HepG2 (cell line): Measurements from ENCODE around the gene RAD54L. TPM values are rescaled to one million over a fixed set of nuclear protein-coding genes. Genes with fewer than 3 reads are reported as not detected.
A peak's percentile ranks its signal among the peaks of the same experiment; 100 is the strongest.

Source experiments
- ATAC-seq: fragments of 200-7000 bp; cut with Tn5 transposase; 3 replicates; pipeline ENCODE4 v1.9.1; 2020; ENCODE audit warnings: mild to moderate bottlenecking, moderate library complexity
- BruUV-seq: library from RNA; stranded (reverse); fragments of 400-500 nt; replicated peaks from 2 replicates; lab custom pipeline; 2021; lab: Mats Ljungman, UMichigan
- CTCF ChIA-PET: fragments of 300-600 bp; formaldehyde crosslinking; extraction: SDS; loops from one replicate; lab custom pipeline; 2021; ENCODE audit warnings: low total read pairs, inconsistent platforms, low intra/inter-chr PET ratio; lab: Yijun Ruan, JAX
- POLR2A ChIA-PET: fragments of 350-600 bp; sonication (Branson Sonifier 250); formaldehyde crosslinking; loops from one replicate; lab custom pipeline; 2020; ENCODE audit warnings: antibody characterized with exemption, inconsistent platforms; lab: Yijun Ruan, JAX
- DNase-seq: peaks from one replicate; pipeline ENCODE4 v3.0.0-alpha.2; 2015; ENCODE audit warnings: low spot score
- FAIRE-seq: peaks from 3 replicates; lab custom pipeline; 2011; peaks lifted over from hg19 to GRCh38; lab: Jason Lieb, UNC
- H2AFZ ChIP-seq: one replicate; pipeline ENCODE4 v1.6.1; 2011; ENCODE audit warnings: low read length, inconsistent platforms
- H3K27ac ChIP-seq: fragments of 300-600 bp; 3 replicates; pipeline ENCODE4 v1.8.0; 2011; ENCODE audit warnings: mixed run types, mild to moderate bottlenecking, mixed read lengths, low read length, inconsistent platforms; ENCODE audit not compliant: insufficient read depth; ENCODE audit errors: extremely low read length
- H3K27me3 ChIP-seq, 2 experiments: fragments of 200-600 bp in 1 of 2; 2 replicates in 1 of 2; 3 replicates in 1 of 2; pipeline versions ENCODE4 v1.6.0 to v1.8.0; 2011; ENCODE audit warnings: low read length in 2 of 2, mild to moderate bottlenecking in 2 of 2, moderate library complexity in 2 of 2, inconsistent platforms in 1 of 2; ENCODE audit not compliant: insufficient read depth in 2 of 2, control insufficient read depth in 1 of 2
- H3K36me3 ChIP-seq, 2 experiments: fragments of 200-600 bp in 1 of 2; replicated peaks in 1 of 2; 2 replicates in 1 of 2; 3 replicates in 1 of 2; pipeline versions ENCODE4 v1.5.1 to v1.8.0; 2011; ENCODE audit warnings: low read length in 2 of 2, inconsistent platforms in 1 of 2; ENCODE audit not compliant: insufficient read depth in 2 of 2, control insufficient read depth in 1 of 2
- H3K4me1 ChIP-seq: 2 replicates; pipeline ENCODE4 v1.5.1; 2012; ENCODE audit warnings: low read length, inconsistent platforms; ENCODE audit not compliant: insufficient read depth
- H3K4me2 ChIP-seq: 2 replicates; pipeline ENCODE4 v1.6.0; 2011; ENCODE audit warnings: low read depth, low read length, inconsistent platforms
- H3K4me3 ChIP-seq, 3 experiments: fragments of 200-600 bp in 1 of 3; sonication (generic), shearing (Covaris generic) in 1 of 3; replicated peaks in 1 of 3; 2 replicates each; pipeline ENCODE4 v1.5.1; 2011 to 2016; ENCODE audit warnings: low read length in 3 of 3, inconsistent platforms in 2 of 3, low read depth in 2 of 3, mild to moderate bottlenecking in 2 of 3, control low read depth in 1 of 3, mixed read lengths in 1 of 3; ENCODE audit not compliant: insufficient read depth in 1 of 3
- H3K79me2 ChIP-seq: one replicate; pipeline ENCODE4 v1.6.1; 2011; ENCODE audit warnings: low read length, inconsistent platforms; ENCODE audit not compliant: insufficient read depth
- H3K9ac ChIP-seq: 2 replicates; pipeline ENCODE4 v1.6.0; 2011; ENCODE audit warnings: mild to moderate bottlenecking, low read depth, low read length, inconsistent platforms; ENCODE audit not compliant: insufficient read depth
- H3K9me3 ChIP-seq: 2 replicates; pipeline ENCODE4 v1.5.1; 2012; ENCODE audit warnings: mild to moderate bottlenecking, low read length
- H4K20me1 ChIP-seq: 2 replicates; pipeline ENCODE4 v1.6.0; 2011; ENCODE audit warnings: inconsistent platforms, mild to moderate bottlenecking, low read length, moderate library complexity; ENCODE audit not compliant: insufficient read depth
- HNF4A ChIP-seq: sonication (generic); formaldehyde crosslinking; IDR thresholded peaks from 2 replicates; pipeline ENCODE4 v1.4.0; 2020; ENCODE audit warnings: missing genetic modification reagents
- LCORL ChIP-seq, 2 experiments: fragments of 450-650 bp in 1 of 2; sonication (generic) in 1 of 2; formaldehyde crosslinking in 1 of 2; IDR thresholded peaks; 2 replicates each; pipeline versions ENCODE4 v1.5.0 to v1.6.1; 2017 to 2020; ENCODE audit warnings: antibody characterized with exemption in 1 of 2, missing genetic modification reagents in 1 of 2
- MYNN ChIP-seq: sonication (generic); formaldehyde crosslinking; IDR thresholded peaks from 2 replicates; pipeline ENCODE4 v1.4.0; 2020; ENCODE audit warnings: mild to moderate bottlenecking, low read depth, missing genetic modification reagents
- SALL1 ChIP-seq: sonication (generic); formaldehyde crosslinking; IDR thresholded peaks from 2 replicates; pipeline ENCODE4 v1.8.0; 2022; ENCODE audit warnings: mild to moderate bottlenecking, missing genetic modification reagents
- ZNF280B ChIP-seq: sonication (generic); formaldehyde crosslinking; IDR thresholded peaks from 2 replicates; pipeline ENCODE4 v1.5.0; 2020; ENCODE audit warnings: missing genetic modification reagents, mild to moderate bottlenecking, borderline replicate concordance
- ZNF343 ChIP-seq: sonication (generic); formaldehyde crosslinking; IDR thresholded peaks from 2 replicates; pipeline ENCODE4 v1.4.0; 2020; ENCODE audit warnings: mild to moderate bottlenecking, missing genetic modification reagents
- WGBS: methylation state at CpG from one replicate; pipeline ENCODE4 v1.1.6; 2017; ENCODE audit warnings: low lambda C conversion rate; 5-methylcytosine and 5-hydroxymethylcytosine counted together
- in situ Hi-C: cut with HindIII; loops from 2 replicates; pipeline ENCODE4 v1.10.0; 2017; ENCODE audit warnings: low pct_unique_long_range_greater_than_20kb; ENCODE audit not compliant: extremely low pct_ligation_motif_present
- intact Hi-C: fragments of 100-400 bp; cut with micrococcal nuclease; formaldehyde crosslinking; loops from one replicate; pipeline ENCODE4 v1.10.0; 2022; ENCODE audit not compliant: unreplicated experiment
- polyA plus RNA-seq, 8 experiments: library from polyadenylated mRNA; depleted of rRNA in 3 of 8; stranded (reverse) in 7 of 8; unstranded in 1 of 8; fragments of >200 nt; fragmentation: Illumina TruSeq in 4 of 8; extraction: Trizol in 4 of 8; gene quantifications; 2 replicates each; pipeline versions ENCODE4 v1.2.1 to v1.2.3, GENCODE V29; 2011 to 2016; ENCODE audit warnings: low read depth in 4 of 8, missing spikeins in 1 of 8, mixed read lengths in 1 of 8; ENCODE audit not compliant: insufficient read depth in 1 of 8
- total RNA-seq, 5 experiments: library from RNA; depleted of rRNA; stranded (reverse); fragments of >200 nt; fragmentation: Illumina TruSeq; extraction: Trizol; gene quantifications; 2 replicates each; pipeline ENCODE4 v1.2.3, GENCODE V29; 2016; ENCODE audit warnings: low read depth in 1 of 5

The RAD54L gene
- total and polyA plus RNA-seq, 2 of the 13 experiments (the other 11 are each of a cell fraction or from before 2014, with no cell fraction given), result 10.2 to 30.0 TPM

- FAIRE-seq (no peak), ATAC-seq (no peak), DNase-seq (no peak)
- Histone ChIP-seq H3K9ac (no peak overlapping the region), H3K36me3 (peaks cover 9 to 33% of the 10 kb centered on the region in 2 experiments), H4K20me1 (peaks cover 36% of the 10 kb centered on the region), H3K4me3 (peak overlapping the region in 1 of 3 experiments; percentile 96; a peak in 1 of 6 replicates), H3K27me3 (peaks cover 0 to 4% of the 10 kb centered on the region in 2 experiments; a peak in 1 of 5 replicates), H3K9me3 (no peaks in the 10 kb centered on the region), H3K4me2 (peak overlapping the region; percentile 54), H3K27ac (no peak overlapping the region), H3K4me1 (peaks cover 33% of the 10 kb centered on the region), H2AFZ (no peak overlapping the region), H3K79me2 (peaks cover 78% of the 10 kb centered on the region)
- ChIA-PET CTCF (no interaction called here), POLR2A (no interaction called here)
- 88% methylated on average over 8 of the region's 8 CpGs for WGBS
- TF ChIP-seq SALL1 (CRISPR knock-in tag) (no peak), ZNF280B (CRISPR knock-in tag) (no peak), HNF4A (CRISPR knock-in tag) (no peak)
- in situ Hi-C loops (no loop called here), intact Hi-C loops (no loop called here)
- BruUV-seq, result no TSS peak
These were observed 58.6 kb downstream of the RAD54L start for GRCh38 chr1:46306159-46306530.

- no peak overlapping the region for H3K4me2 ChIP-seq
- ChIA-PET POLR2A (no interaction called here), CTCF (no interaction called here)
- H4K20me1 ChIP-seq, result peaks cover 34% of the 10 kb centered on the region
- WGBS, result 97% methylated on average over 16 of the region's 16 CpGs
- H3K27ac ChIP-seq, result no peak overlapping the region
- intact Hi-C loops (no loop called here), in situ Hi-C loops (no loop called here)
- no peak overlapping the region for H3K4me3 ChIP-seq
- H3K27me3 ChIP-seq, result no peaks in the 10 kb centered on the region
- peaks cover 33% of the 10 kb centered on the region for H3K4me1 ChIP-seq
- H3K9me3 ChIP-seq, result no peaks in the 10 kb centered on the region
- H2AFZ ChIP-seq, result no peak overlapping the region
- DNase-seq (no peak), ATAC-seq (no peak), FAIRE-seq (no peak)
- BruUV-seq, result TSS peak; percentile 13
- H3K36me3 ChIP-seq, result peaks cover 13 to 55% of the 10 kb centered on the region in 2 experiments
- H3K79me2 ChIP-seq, result peaks cover 49% of the 10 kb centered on the region
- no peak overlapping the region for H3K9ac ChIP-seq
- TF ChIP-seq LCORL (IDR thresholded peaks at IDR 0.05) (no peak), LCORL (CRISPR knock-in tag; IDR thresholded peaks at IDR 0.05) (no peak), ZNF343 (CRISPR knock-in tag) (no peak), MYNN (CRISPR knock-in tag) (no peak)
These were observed 62.0 kb downstream of the RAD54L start for GRCh38 chr1:46309401-46310159.
